A673 (cell line): Measurements from ENCODE around the gene EPB41L5.
"Not testable (repeated sequence)": the region's sequence is repeated elsewhere in the genome, so short reads cannot be mapped to it uniquely, and the experiment has no call there.

Source experiments
- EZH2 ChIP-seq: fragments of 200-600 bp; sonication (generic); IDR thresholded peaks from 2 replicates; pipeline ENCODE4 v1.6.1; 2017; ENCODE audit warnings: borderline replicate concordance, low read depth, mild to moderate bottlenecking, mixed read lengths, antibody characterized with exemption, low read length; ENCODE audit not compliant: poor library complexity, severe bottlenecking
- TF ChIP-seq, protein P1 (sequence below): fragments of 300-800, 200-600 bp; sonication (generic); conservative IDR thresholded peaks from 2 replicates; pipeline ENCODE4 v1.5.1; 2017; ENCODE audit warnings: low read depth, mild to moderate bottlenecking, antibody characterized with exemption, low read length, moderate library complexity, mixed read lengths

- TF ChIP-seq, protein P1, sequence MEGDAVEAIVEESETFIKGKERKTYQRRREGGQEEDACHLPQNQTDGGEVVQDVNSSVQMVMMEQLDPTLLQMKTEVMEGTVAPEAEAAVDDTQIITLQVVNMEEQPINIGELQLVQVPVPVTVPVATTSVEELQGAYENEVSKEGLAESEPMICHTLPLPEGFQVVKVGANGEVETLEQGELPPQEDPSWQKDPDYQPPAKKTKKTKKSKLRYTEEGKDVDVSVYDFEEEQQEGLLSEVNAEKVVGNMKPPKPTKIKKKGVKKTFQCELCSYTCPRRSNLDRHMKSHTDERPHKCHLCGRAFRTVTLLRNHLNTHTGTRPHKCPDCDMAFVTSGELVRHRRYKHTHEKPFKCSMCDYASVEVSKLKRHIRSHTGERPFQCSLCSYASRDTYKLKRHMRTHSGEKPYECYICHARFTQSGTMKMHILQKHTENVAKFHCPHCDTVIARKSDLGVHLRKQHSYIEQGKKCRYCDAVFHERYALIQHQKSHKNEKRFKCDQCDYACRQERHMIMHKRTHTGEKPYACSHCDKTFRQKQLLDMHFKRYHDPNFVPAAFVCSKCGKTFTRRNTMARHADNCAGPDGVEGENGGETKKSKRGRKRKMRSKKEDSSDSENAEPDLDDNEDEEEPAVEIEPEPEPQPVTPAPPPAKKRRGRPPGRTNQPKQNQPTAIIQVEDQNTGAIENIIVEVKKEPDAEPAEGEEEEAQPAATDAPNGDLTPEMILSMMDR = not testable (repeated sequence)
- TF ChIP-seq EZH2 = not testable (repeated sequence)
Measured at GRCh38 chr2:120045775-120046174, 32.9 kb downstream of the EPB41L5 start.
